IMR-90 (cell line): ENCODE data around the gene RBPJL. TPM values are rescaled to one million over a fixed set of nuclear protein-coding genes. Genes with fewer than 3 reads are reported as not detected.

Experiments used
- ATAC-seq: fragments of 200-7000 bp; cut with Tn5 transposase; 2 replicates; pipeline ENCODE4 v1.9.1; 2020; ENCODE audit warnings: low read depth, mild to moderate bottlenecking, moderate library complexity
- BruUV-seq: library from RNA; stranded (reverse); fragments of 400-500 nt; replicated peaks from 2 replicates; lab custom pipeline; 2021; lab: Mats Ljungman, UMichigan
- CTCF ChIA-PET: fragments of 300-600 bp; formaldehyde crosslinking; extraction: SDS; loops from one replicate; lab custom pipeline; 2021; ENCODE audit warnings: antibody characterized with exemption; lab: Yijun Ruan, JAX
- POLR2A ChIA-PET: fragments of 300-600 bp; sonication (Branson Sonifier 250); formaldehyde crosslinking; loops from one replicate; lab custom pipeline; 2022; ENCODE audit warnings: antibody characterized with exemption; ENCODE audit not compliant: unreplicated experiment; lab: Charles Lee
- DNase-seq: peaks from one replicate; pipeline ENCODE4 v3.0.0; 2013
- H2AFZ ChIP-seq: replicated peaks from 2 replicates; pipeline ENCODE3; 2013; ENCODE audit warnings: low read length, mild to moderate bottlenecking; ENCODE audit not compliant: poor library complexity
- H2AK5ac ChIP-seq: 2 replicates; pipeline ENCODE4 v1.6.1; 2013; ENCODE audit warnings: low read depth, low read length, inconsistent platforms
- H2AK9ac ChIP-seq: replicated peaks from 2 replicates; pipeline ENCODE3; 2013; ENCODE audit warnings: mild to moderate bottlenecking, low read depth, low read length, moderate library complexity; ENCODE audit not compliant: poor library complexity
- H2BK120ac ChIP-seq: 2 replicates; pipeline ENCODE4 v1.6.1; 2013; ENCODE audit warnings: low read depth, low read length, inconsistent platforms
- H2BK15ac ChIP-seq: 3 replicates; pipeline ENCODE4 v1.6.1; 2013; ENCODE audit warnings: low read depth, low read length, inconsistent platforms
- H2BK20ac ChIP-seq: 2 replicates; pipeline ENCODE4 v1.6.1; 2013; ENCODE audit warnings: low read depth, mild to moderate bottlenecking, inconsistent platforms, low read length, moderate library complexity
- H2BK5ac ChIP-seq: 2 replicates; pipeline ENCODE4 v1.6.1; 2013; ENCODE audit warnings: mild to moderate bottlenecking, low read depth, low read length, inconsistent platforms; ENCODE audit not compliant: poor library complexity, severe bottlenecking
- H3K14ac ChIP-seq: replicated peaks from 2 replicates; pipeline ENCODE4 v1.6.1; 2013; ENCODE audit warnings: low read depth, low read length, inconsistent platforms
- H3K18ac ChIP-seq: 2 replicates; pipeline ENCODE4 v1.6.1; 2013; ENCODE audit warnings: low read depth, low read length, control low read depth
- H3K23ac ChIP-seq: 2 replicates; pipeline ENCODE4 v1.6.1; 2013; ENCODE audit warnings: low read depth, low read length, inconsistent platforms
- H3K27ac ChIP-seq: 2 replicates; pipeline ENCODE4 v1.5.1; 2013; ENCODE audit warnings: mild to moderate bottlenecking, control low read depth, low read length; ENCODE audit not compliant: insufficient read depth
- H3K27me3 ChIP-seq: 2 replicates; pipeline ENCODE4 v1.6.1; 2013; ENCODE audit warnings: low read length; ENCODE audit not compliant: control insufficient read depth, insufficient read depth
- H3K36me3 ChIP-seq: 2 replicates; pipeline ENCODE4 v1.6.1; 2013; ENCODE audit warnings: low read length, mixed read lengths; ENCODE audit not compliant: control insufficient read depth, insufficient read depth
- H3K4ac ChIP-seq: 2 replicates; pipeline ENCODE4 v1.6.1; 2013; ENCODE audit warnings: low read depth, low read length, inconsistent platforms
- H3K4me1 ChIP-seq: 2 replicates; pipeline ENCODE4 v1.6.1; 2013; ENCODE audit warnings: low read length, mixed read lengths; ENCODE audit not compliant: control insufficient read depth, insufficient read depth
- H3K4me2 ChIP-seq: 2 replicates; pipeline ENCODE4 v1.6.1; 2013; ENCODE audit warnings: low read depth, mild to moderate bottlenecking, control low read depth, low read length, moderate library complexity
- H3K4me3 ChIP-seq: 2 replicates; pipeline ENCODE4 v1.5.1; 2013; ENCODE audit warnings: low read depth, mild to moderate bottlenecking, control low read depth, low read length, moderate library complexity; ENCODE audit not compliant: insufficient read depth
- H3K56ac ChIP-seq: 2 replicates; pipeline ENCODE4 v1.6.1; 2013; ENCODE audit warnings: low read length, inconsistent platforms; ENCODE audit not compliant: insufficient read depth; ENCODE audit errors: extremely low read depth
- H3K79me1 ChIP-seq, 2 experiments: 2 replicates each; pipeline ENCODE4 v1.6.1; 2013; ENCODE audit warnings: low read length in 2 of 2, inconsistent platforms in 1 of 2, low read depth in 1 of 2
- H3K9ac ChIP-seq: 2 replicates; pipeline ENCODE4 v1.6.1; 2013; ENCODE audit warnings: low read depth, low read length, control low read depth
- H3K9me1 ChIP-seq: 2 replicates; pipeline ENCODE4 v1.6.1; 2013; ENCODE audit warnings: low read length, inconsistent platforms; ENCODE audit not compliant: insufficient read depth
- H3K9me3 ChIP-seq: 2 replicates; pipeline ENCODE4 v1.6.1; 2013; ENCODE audit warnings: low read length; ENCODE audit not compliant: control insufficient read depth, insufficient read depth
- H4K20me1 ChIP-seq: 2 replicates; pipeline ENCODE4 v1.6.1; 2013; ENCODE audit warnings: low read length, inconsistent platforms; ENCODE audit not compliant: insufficient read depth
- H4K5ac ChIP-seq: 2 replicates; pipeline ENCODE4 v1.6.1; 2013; ENCODE audit warnings: mild to moderate bottlenecking, low read depth, low read length, control low read depth
- H4K8ac ChIP-seq, 2 experiments: 2 replicates each; pipeline ENCODE4 v1.6.1; 2013; ENCODE audit warnings: low read depth in 2 of 2, low read length in 2 of 2, control low read depth in 1 of 2, inconsistent platforms in 1 of 2
- H4K91ac ChIP-seq: 2 replicates; pipeline ENCODE4 v1.6.1; 2013; ENCODE audit warnings: low read depth, low read length, inconsistent platforms; ENCODE audit not compliant: insufficient read depth
- BHLHE40 ChIP-seq: fragments of 150-350 bp; IDR thresholded peaks from 2 replicates; pipeline ENCODE4 v1.6.1; 2016; ENCODE audit warnings: mild to moderate bottlenecking, low read depth, low read length
- CHD1 ChIP-seq: IDR thresholded peaks from 2 replicates; pipeline ENCODE4 v1.6.1; 2012; ENCODE audit warnings: low read depth, low read length, improper control_type of control experiment
- CTCF ChIP-seq: conservative IDR thresholded peaks from 2 replicates; pipeline ENCODE4 v1.5.1; 2012; ENCODE audit warnings: mild to moderate bottlenecking, low read depth, low read length, improper control_type of control experiment
- ELK1 ChIP-seq: fragments of 150-350 bp; IDR thresholded peaks from 2 replicates; pipeline ENCODE4 v1.6.1; 2016; ENCODE audit warnings: low read depth, mild to moderate bottlenecking, low read length, moderate library complexity, borderline replicate concordance
- FOS ChIP-seq: fragments of 150-350 bp; IDR thresholded peaks from 2 replicates; pipeline ENCODE4 v1.6.1; 2016; ENCODE audit warnings: low read depth, low read length
- MAFK ChIP-seq: IDR thresholded peaks from 2 replicates; pipeline ENCODE4 v1.6.1; 2012; ENCODE audit warnings: low read depth, low read length, improper control_type of control experiment
- MAZ ChIP-seq: IDR thresholded peaks from 2 replicates; pipeline ENCODE4 v1.6.1; 2012; ENCODE audit warnings: low read depth, mild to moderate bottlenecking, low read length, improper control_type of control experiment, moderate library complexity, borderline replicate concordance
- MXI1 ChIP-seq: IDR thresholded peaks from 2 replicates; pipeline ENCODE4 v1.6.1; 2012; ENCODE audit warnings: low read depth, mild to moderate bottlenecking, low read length, moderate library complexity, borderline replicate concordance
- NFE2L2 ChIP-seq: fragments of 150-350 bp; IDR thresholded peaks from 2 replicates; pipeline ENCODE4 v1.6.1; 2016; ENCODE audit warnings: low read depth, mild to moderate bottlenecking, low read length
- POLR2A ChIP-seq: IDR thresholded peaks from 2 replicates; pipeline ENCODE4 v1.6.1; 2012; ENCODE audit warnings: mild to moderate bottlenecking, low read depth, low read length
- RAD21 ChIP-seq: IDR thresholded peaks from 2 replicates; pipeline ENCODE4 v1.6.1; 2012; ENCODE audit warnings: low read length, improper control_type of control experiment
- RCOR1 ChIP-seq: IDR thresholded peaks from 2 replicates; pipeline ENCODE4 v1.6.1; 2012; ENCODE audit warnings: mild to moderate bottlenecking, low read length, improper control_type of control experiment; ENCODE audit not compliant: insufficient replicate concordance
- RFX5 ChIP-seq: IDR thresholded peaks from 2 replicates; pipeline ENCODE4 v1.8.0; 2012; ENCODE audit warnings: low read depth, mild to moderate bottlenecking, low read length, moderate library complexity
- SMC3 ChIP-seq: fragments of 150-350 bp; IDR thresholded peaks from 2 replicates; pipeline ENCODE4 v1.6.1; 2016; ENCODE audit warnings: low read depth, mild to moderate bottlenecking, antibody characterized with exemption, low read length, moderate library complexity
- USF2 ChIP-seq: fragments of 150-350 bp; IDR thresholded peaks from 2 replicates; pipeline ENCODE4 v1.6.1; 2017; ENCODE audit warnings: mild to moderate bottlenecking, antibody characterized with exemption, low read length, low read depth
- WGBS, 2 experiments: methylation state at CpG; one replicate each; pipeline versions ENCODE4 v1.1.5 to v1.1.7; 2013; ENCODE audit warnings: missing lambda C conversion rate in 2 of 2; ENCODE audit not compliant: insufficient read length in 1 of 2; ENCODE audit errors: extremely low coverage in 2 of 2; 5-methylcytosine and 5-hydroxymethylcytosine counted together
- dilution Hi-C: fragments of 300-500 bp; cut with HindIII; formaldehyde crosslinking; loops from one replicate; pipeline ENCODE4 v1.14.3; 2018; ENCODE audit warnings: low sequenced_read_pairs; ENCODE audit not compliant: unreplicated experiment
- in situ Hi-C: fragments of 300-500 bp; cut with MboI; formaldehyde crosslinking; loops from 3 replicates; pipeline ENCODE4 v1.14.3; 2019; ENCODE audit warnings: low sequenced_read_pairs, inconsistent platforms, mixed read lengths
- intact Hi-C: fragments of 100-400 bp; cut with micrococcal nuclease; formaldehyde crosslinking; loops from 2 replicates; pipeline ENCODE4 v1.10.0; 2022
- polyA plus RNA-seq, 3 experiments: library from polyadenylated mRNA; depleted of rRNA; stranded (reverse); fragments of >200 nt; gene quantifications; 2 replicates each; pipeline ENCODE4 v1.2.3, GENCODE V29; 2012; ENCODE audit warnings: low replicate concordance in 1 of 3
- total RNA-seq: library from RNA; depleted of rRNA; stranded (reverse); fragments of >200 nt; gene quantifications from 2 replicates; pipeline ENCODE4 v1.2.3, GENCODE V29; 2012

Gene RBPJL
- total and polyA plus RNA-seq, 2 of the 4 experiments (the other 2 are of a cell fraction), result not detected

GRCh38 chr20:45299786-45300185 is 6.9 kb upstream of the RBPJL start:
- Histone ChIP-seq H4K20me1 (no peaks in the 10 kb centered on the region), H3K9me3 (no peaks in the 10 kb centered on the region), H2AFZ (no peak overlapping the region), H2AK5ac (no peak overlapping the region), H2BK15ac (no peak overlapping the region), H3K36me3 (no peaks in the 10 kb centered on the region), H4K5ac (no peak overlapping the region), H3K56ac (no peak overlapping the region), H3K9me1 (no peaks in the 10 kb centered on the region), H3K9ac (no peak overlapping the region), H4K91ac (no peak overlapping the region), H3K23ac (no peak overlapping the region), H3K4ac (no peak overlapping the region), H3K27ac (no peak overlapping the region), H2AK9ac (no peak overlapping the region), H3K79me1 (no peaks in the 10 kb centered on the region), H3K4me3 (no peak overlapping the region), H4K8ac (no peak overlapping the region), H2BK5ac (no peak overlapping the region), H3K18ac (no peak overlapping the region), H2BK120ac (no peak overlapping the region), H2BK20ac (no peak overlapping the region), H3K4me2 (no peak overlapping the region), H3K4me1 (no peaks in the 10 kb centered on the region), H3K27me3 (peaks cover 24% of the 10 kb centered on the region), H3K14ac (no peak overlapping the region)
- intact Hi-C loops, result no loop called here
- DNase-seq (no peak), ATAC-seq (no peak)
- TF ChIP-seq NFE2L2 (no peak), CTCF (no peak), MAFK (no peak), BHLHE40 (no peak), RAD21 (no peak), POLR2A (no peak), RFX5 (no peak), RCOR1 (no peak), SMC3 (no peak), MXI1 (no peak), ELK1 (no peak), USF2 (no peak), FOS (no peak), MAZ (no peak), CHD1 (no peak)
- in situ Hi-C loops, result loop anchor here (25.0 kb wide), 1 partner anchor 187 kb away; the partner anchor contains the start of genes KCNS1, WFDC12 and WFDC5
- dilution Hi-C loops, result no loop called here
- no CpG with 5 or more reads among the region's 6 CpGs for WGBS, 2 experiments
- BruUV-seq, result no TSS peak
- CTCF ChIA-PET, result no interaction called here
- POLR2A ChIA-PET, result no interaction called here
